Neuronal stem cell (in vitro differentiated cells): Measurements from ENCODE around the gene PLCB2.

Experiments used
- DNase-seq: peaks from one replicate; pipeline ENCODE4 v3.0.0-alpha.2; 2013; ENCODE audit warnings: low spot score
- H2AFZ ChIP-seq: one replicate; pipeline ENCODE4 v1.6.1; 2013; ENCODE audit warnings: mild to moderate bottlenecking, low read length, inconsistent platforms
- H2AK5ac ChIP-seq: 2 replicates; pipeline ENCODE4 v1.6.1; 2013; ENCODE audit warnings: low read depth, mild to moderate bottlenecking, inconsistent platforms, low read length, moderate library complexity, mixed read lengths
- H2BK120ac ChIP-seq: 2 replicates; pipeline ENCODE4 v1.6.1; 2013; ENCODE audit warnings: low read depth, mild to moderate bottlenecking, inconsistent platforms, low read length, moderate library complexity, mixed read lengths
- H2BK12ac ChIP-seq: one replicate; pipeline ENCODE4 v1.6.1; 2013; ENCODE audit warnings: low read length, inconsistent platforms
- H2BK15ac ChIP-seq: 2 replicates; pipeline ENCODE4 v1.6.1; 2013; ENCODE audit warnings: mild to moderate bottlenecking, low read length, inconsistent platforms, mixed read lengths
- H2BK5ac ChIP-seq: one replicate; pipeline ENCODE4 v1.6.1; 2013; ENCODE audit warnings: inconsistent platforms, mild to moderate bottlenecking, low read length, moderate library complexity
- H3K14ac ChIP-seq: one replicate; pipeline ENCODE4 v1.6.1; 2013; ENCODE audit warnings: low read length, inconsistent platforms
- H3K18ac ChIP-seq: 2 replicates; pipeline ENCODE4 v1.6.1; 2013; ENCODE audit warnings: low read length, inconsistent platforms
- H3K23ac ChIP-seq: 2 replicates; pipeline ENCODE4 v1.6.1; 2013; ENCODE audit warnings: low read depth, mild to moderate bottlenecking, mixed read lengths, low read length, inconsistent platforms; ENCODE audit not compliant: poor library complexity
- H3K27ac ChIP-seq: replicated peaks from 3 replicates; pipeline ENCODE4 v1.5.1; 2013; ENCODE audit warnings: low read length, inconsistent platforms
- H3K27me3 ChIP-seq, 3 experiments: 2 replicates each; pipeline ENCODE4 v1.6.1; 2013; ENCODE audit warnings: low read length in 3 of 3, mild to moderate bottlenecking in 2 of 3, inconsistent platforms in 1 of 3, low read depth in 1 of 3, mixed read lengths in 1 of 3, moderate library complexity in 1 of 3; ENCODE audit not compliant: control insufficient read depth in 3 of 3, insufficient read depth in 3 of 3
- H3K36me3 ChIP-seq, 2 donors: replicated peaks in 1 of 2; 2 replicates each; pipeline ENCODE4 v1.6.1; 2013; ENCODE audit warnings: low read length in 2 of 2; ENCODE audit not compliant: control insufficient read depth in 2 of 2, insufficient read depth in 2 of 2
- H3K4ac ChIP-seq: 2 replicates; pipeline ENCODE4 v1.6.1; 2013; ENCODE audit warnings: inconsistent platforms, mild to moderate bottlenecking, low read length, moderate library complexity
- H3K4me1 ChIP-seq, 2 donors: 1 replicate in 1 of 2; 2 replicates in 1 of 2; pipeline ENCODE4 v1.6.1; 2013; ENCODE audit warnings: low read length in 2 of 2, low read depth in 1 of 2; ENCODE audit not compliant: control insufficient read depth in 2 of 2, insufficient read depth in 1 of 2
- H3K4me2 ChIP-seq: one replicate; pipeline ENCODE4 v1.6.1; 2013; ENCODE audit warnings: mild to moderate bottlenecking, low read length, inconsistent platforms; ENCODE audit not compliant: insufficient read depth, poor library complexity, severe bottlenecking
- H3K4me3 ChIP-seq, 2 donors: 2 replicates each; pipeline ENCODE4 v1.5.1; 2013; ENCODE audit warnings: low read length in 2 of 2, mild to moderate bottlenecking in 2 of 2, inconsistent platforms in 1 of 2, moderate library complexity in 1 of 2
- H3K79me1 ChIP-seq: one replicate; pipeline ENCODE4 v1.6.1; 2013; ENCODE audit warnings: low read depth, mild to moderate bottlenecking, inconsistent platforms, low read length, moderate library complexity
- H3K9ac ChIP-seq: one replicate; pipeline ENCODE4 v1.6.1; 2013; ENCODE audit warnings: mild to moderate bottlenecking, low read depth, low read length, inconsistent platforms; ENCODE audit not compliant: poor library complexity
- H3K9me3 ChIP-seq, 2 donors: replicated peaks in 1 of 2; 2 replicates each; pipeline versions ENCODE3 to v1.6.1; 2013; ENCODE audit warnings: low read length in 2 of 2, mild to moderate bottlenecking in 2 of 2, inconsistent platforms in 1 of 2, low read depth in 1 of 2, mixed read lengths in 1 of 2, moderate library complexity in 1 of 2; ENCODE audit not compliant: control insufficient read depth in 2 of 2, insufficient read depth in 1 of 2
- H4K8ac ChIP-seq: one replicate; pipeline ENCODE4 v1.6.1; 2013; ENCODE audit warnings: low read depth, mild to moderate bottlenecking, inconsistent platforms, low read length, moderate library complexity
- H4K91ac ChIP-seq: one replicate; pipeline ENCODE4 v1.6.1; 2013; ENCODE audit warnings: low read length, low read depth, mild to moderate bottlenecking, inconsistent platforms; ENCODE audit not compliant: poor library complexity
- WGBS, 2 donors: extraction: QIAGEN DNeasy Blood & Tissue Kit; methylation state at CpG; one replicate each; pipeline ENCODE4 v1.1.7; 2013; ENCODE audit warnings: missing lambda C conversion rate in 2 of 2, mixed read lengths in 1 of 2; ENCODE audit not compliant: insufficient read length in 2 of 2, insufficient replicate concordance in 1 of 2; ENCODE audit errors: extremely low coverage in 2 of 2; 5-methylcytosine and 5-hydroxymethylcytosine counted together

The PLCB2 gene

DNA sequence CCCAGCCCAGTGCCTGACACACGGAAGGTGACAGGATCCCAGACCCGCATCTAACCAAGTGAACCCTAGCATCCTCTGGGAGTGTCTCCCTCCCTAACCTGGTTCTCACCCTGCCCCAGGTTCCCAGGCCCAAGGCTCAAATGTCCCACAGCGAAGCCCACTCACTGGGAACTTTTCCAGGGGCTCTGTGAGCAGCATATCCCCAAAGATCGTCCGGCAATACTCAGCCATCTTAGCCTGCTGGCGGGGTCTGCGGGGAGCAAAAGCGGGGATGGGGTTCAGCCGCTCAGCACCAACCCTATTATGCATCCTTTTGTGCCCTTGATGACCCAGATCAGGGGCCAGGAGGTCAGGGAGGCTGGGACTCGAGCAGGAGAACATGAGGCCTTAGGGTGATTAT is 10.4 kb downstream of the PLCB2 start:
- H3K4me1 ChIP-seq = peaks cover 19 to 34% of the 10 kb centered on the region in 2 donors
- no peak overlapping the region for H2BK12ac ChIP-seq
- no peak for DNase-seq
- no peak overlapping the region for H3K9ac ChIP-seq
- H3K36me3 ChIP-seq = no peaks in the 10 kb centered on the region
- no peak overlapping the region for H2BK120ac ChIP-seq
- peaks cover 0 to 2% (median 0%) of the 10 kb centered on the region in 3 experiments for H3K27me3 ChIP-seq
- no peak overlapping the region for H2AK5ac ChIP-seq
- no peak overlapping the region for H3K4me3 ChIP-seq
- H3K79me1 ChIP-seq = no peaks in the 10 kb centered on the region
- no peak overlapping the region for H3K4ac ChIP-seq
- no peak overlapping the region for H3K4me2 ChIP-seq
- H2BK15ac ChIP-seq = no peak overlapping the region
- H4K91ac ChIP-seq = no peak overlapping the region
- H2BK5ac ChIP-seq = no peak overlapping the region
- no peak overlapping the region for H3K18ac ChIP-seq
- H3K23ac ChIP-seq = no peak overlapping the region
- no peak overlapping the region for H3K14ac ChIP-seq
- H2AFZ ChIP-seq = no peak overlapping the region
- no CpG with 5 or more reads among the region's 10 CpGs for WGBS, 2 donors
- H3K9me3 ChIP-seq = peaks cover 1 to 16% of the 10 kb centered on the region in 2 donors
- H4K8ac ChIP-seq = no peak overlapping the region
- H3K27ac ChIP-seq = no peak overlapping the region

DNA sequence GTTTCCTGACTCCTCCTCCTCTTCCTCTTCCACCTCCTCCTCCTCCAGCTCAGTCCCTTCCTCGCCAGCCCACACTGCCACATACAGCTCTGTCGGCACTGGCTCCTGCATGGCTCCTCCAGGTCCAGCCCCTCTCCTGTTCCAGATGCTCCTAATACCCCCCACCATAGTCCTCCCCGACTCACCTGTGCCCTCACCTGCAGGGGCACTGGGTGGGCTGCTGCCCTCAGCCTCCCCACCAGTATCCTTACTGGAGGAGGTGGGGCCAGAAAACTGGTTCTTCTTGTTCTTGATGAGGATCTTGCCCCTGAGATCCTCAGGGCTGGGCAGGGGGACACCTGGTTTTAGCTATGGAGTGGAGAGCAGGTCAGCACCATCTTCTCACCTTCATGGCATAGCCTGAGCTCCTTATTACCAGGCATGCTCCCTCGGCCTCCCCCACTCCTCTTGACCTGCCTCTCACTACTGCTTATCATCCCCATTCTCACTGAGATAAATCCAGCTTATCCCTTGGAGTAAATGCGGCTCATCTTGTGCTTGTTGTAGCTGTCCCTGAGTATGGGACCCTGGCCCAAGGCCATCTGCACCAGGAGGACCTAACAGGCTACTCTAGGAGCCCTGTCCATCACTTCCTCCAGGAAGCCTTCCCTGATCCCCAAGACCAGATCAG is 11.0 kb downstream of the PLCB2 start:
- no CpG with 5 or more reads among the region's 5 CpGs for WGBS, 2 donors
- H3K4me2 ChIP-seq = no peak overlapping the region

DNA sequence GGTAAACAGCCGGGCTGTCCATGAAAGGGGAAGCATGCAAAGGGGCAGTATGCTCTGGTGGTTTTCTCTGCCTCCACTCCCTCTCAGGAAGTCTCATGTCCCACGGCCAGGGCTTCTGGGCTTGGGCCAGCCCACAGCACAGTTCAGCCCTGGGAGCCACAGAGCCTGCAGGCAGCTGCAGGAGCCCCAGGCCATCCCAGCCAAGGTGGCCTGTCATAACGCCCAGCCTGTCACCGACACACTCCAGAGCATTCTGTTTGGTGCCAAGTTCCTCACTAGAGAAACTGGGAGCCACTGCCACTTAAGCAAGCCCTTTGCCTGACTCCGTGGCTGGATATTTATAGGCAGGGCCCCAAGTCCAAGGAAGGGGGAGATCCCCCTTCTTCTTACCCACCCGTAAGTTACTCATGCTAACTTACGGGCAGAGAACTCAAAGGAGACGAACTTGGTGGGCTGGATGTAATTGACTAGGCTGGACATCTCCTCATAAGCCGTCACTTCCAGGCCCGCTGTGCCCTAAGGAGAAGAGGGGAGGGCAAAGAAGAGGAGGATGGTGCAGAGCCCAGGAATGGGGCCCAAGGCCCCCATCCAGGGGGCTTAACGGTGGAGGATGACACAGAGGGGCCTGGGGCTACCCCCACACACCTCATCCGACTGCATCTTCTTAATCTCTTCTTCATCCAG is 11.7 kb downstream of the PLCB2 start:
- Histone ChIP-seq H4K8ac (no peak overlapping the region), H2BK5ac (no peak overlapping the region), H2BK12ac (no peak overlapping the region), H3K36me3 (no peaks in the 10 kb centered on the region), H3K4ac (no peak overlapping the region), H2BK15ac (peak overlapping the region; percentile 63), H3K79me1 (no peaks in the 10 kb centered on the region), H3K9me3 (peaks cover 1 to 16% of the 10 kb centered on the region in 2 donors), H4K91ac (no peak overlapping the region), H3K18ac (peak overlapping the region; percentile 52), H3K14ac (no peak overlapping the region), H2AFZ (no peak overlapping the region), H3K4me3 (no peak overlapping the region), H2AK5ac (peak overlapping the region; percentile 32), H3K9ac (no peak overlapping the region), H3K4me1 (peaks cover 15 to 33% of the 10 kb centered on the region in 2 donors), H2BK120ac (peak overlapping the region; percentile 38), H3K27me3 (peaks cover 0 to 14% (median 0%) of the 10 kb centered on the region in 3 experiments), H3K4me2 (no peak overlapping the region), H3K23ac (peak overlapping the region; percentile 47), H3K27ac (no peak overlapping the region)
- WGBS, 2 donors = no CpG with 5 or more reads among the region's 12 CpGs
- DNase-seq = no peak

More for the DNA sequence above, 11.0 kb downstream of the PLCB2 start:
- Histone ChIP-seq H3K9me3 (peaks cover 1 to 16% of the 10 kb centered on the region in 2 donors), H3K9ac (no peak overlapping the region), H3K36me3 (no peaks in the 10 kb centered on the region), H3K23ac (no peak overlapping the region), H3K27ac (no peak overlapping the region), H2BK5ac (no peak overlapping the region), H3K4me3 (no peak overlapping the region), H4K8ac (no peak overlapping the region), H2BK120ac (peak overlapping the region; percentile 21), H2BK15ac (no peak overlapping the region), H3K18ac (no peak overlapping the region), H3K79me1 (no peaks in the 10 kb centered on the region), H2AFZ (no peak overlapping the region), H2AK5ac (peak overlapping the region; percentile 11), H3K4me1 (peaks cover 18 to 33% of the 10 kb centered on the region in 2 donors), H4K91ac (no peak overlapping the region), H3K4ac (no peak overlapping the region), H3K27me3 (peaks cover 0 to 9% (median 0%) of the 10 kb centered on the region in 3 experiments), H3K14ac (no peak overlapping the region), H2BK12ac (peak overlapping the region; percentile 4)
- no peak for DNase-seq

DNA sequence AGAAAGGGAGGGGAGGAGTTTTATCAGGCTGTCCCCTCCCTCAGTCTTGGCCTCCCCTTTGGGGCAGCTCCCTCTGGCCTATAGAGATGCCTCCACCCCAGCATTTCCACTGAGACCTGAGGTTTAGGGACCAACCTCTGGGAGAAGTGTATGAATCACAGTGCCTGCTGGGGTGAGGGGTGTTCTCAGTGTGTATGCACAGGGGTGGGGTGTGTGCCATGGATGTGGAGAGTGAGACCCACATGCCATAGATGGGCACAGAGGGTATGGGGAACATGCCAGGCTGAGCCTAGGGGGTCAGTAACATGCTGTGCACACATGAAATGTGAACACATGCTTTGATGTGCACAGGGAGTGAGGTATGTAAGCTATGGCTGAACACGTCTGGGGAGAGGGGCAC is 12.4 kb downstream of the PLCB2 start:
- no peak overlapping the region for H3K4me2 ChIP-seq
- H4K8ac ChIP-seq = no peak overlapping the region
- no peak overlapping the region for H3K14ac ChIP-seq
- WGBS, 2 donors = no CpG with 5 or more reads among the region's 1 CpG
- H3K4me1 ChIP-seq = peaks cover 19 to 38% of the 10 kb centered on the region in 2 donors
- peak overlapping the region; percentile 0 for H3K23ac ChIP-seq
- no peak overlapping the region for H3K27ac ChIP-seq
- H3K27me3 ChIP-seq = peaks cover 0 to 19% (median 0%) of the 10 kb centered on the region in 3 experiments
- no peak overlapping the region for H3K4me3 ChIP-seq
- H3K9ac ChIP-seq = no peak overlapping the region
- H2BK5ac ChIP-seq = no peak overlapping the region
- peak overlapping the region; percentile 63 for H2BK15ac ChIP-seq
- no peak overlapping the region for H4K91ac ChIP-seq
- peak overlapping the region; percentile 46 for H3K18ac ChIP-seq
- H3K4ac ChIP-seq = no peak overlapping the region
- no peak for DNase-seq
- peaks cover 1 to 14% of the 10 kb centered on the region in 2 donors for H3K9me3 ChIP-seq
- H2BK12ac ChIP-seq = no peak overlapping the region
- no peaks in the 10 kb centered on the region for H3K79me1 ChIP-seq
- no peaks in the 10 kb centered on the region for H3K36me3 ChIP-seq
- peak overlapping the region; percentile 47 for H2AK5ac ChIP-seq
- H2AFZ ChIP-seq = no peak overlapping the region
- H2BK120ac ChIP-seq = peak overlapping the region; percentile 38
